ENCODE results near the gene CLSTN2.

GRCh38 chr3:140122183-140122582 lies 187.2 kb downstream of the CLSTN2 start:
- no peak for TF ChIP-seq SP1 (IDR thresholded peaks at IDR 0.05)
- no peak for TF ChIP-seq SUZ12 (IDR thresholded peaks at IDR 0.05)
- no peak for TF ChIP-seq FOXA1 (IDR thresholded peaks at IDR 0.05)
- no peak for TF ChIP-seq ZNF384 (IDR thresholded peaks at IDR 0.05)
- TF ChIP-seq HDGF (IDR thresholded peaks at IDR 0.05; ENCODE audit: borderline replicate concordance), result no peak
- no peak for TF ChIP-seq NFRKB (IDR thresholded peaks at IDR 0.05)
- no peak for TF ChIP-seq L3MBTL2 (conservative IDR thresholded peaks at IDR 0.05)
- TF ChIP-seq LEF1 (IDR thresholded peaks at IDR 0.05; ENCODE audit: borderline replicate concordance), result no peak
- no peak for TF ChIP-seq BHLHE40 (IDR thresholded peaks at IDR 0.05; ENCODE audit: borderline replicate concordance)
- TF ChIP-seq ELF4 (IDR thresholded peaks at IDR 0.05), result no peak
- TF ChIP-seq FOXM1 (IDR thresholded peaks at IDR 0.05; ENCODE audit: borderline replicate concordance), result no peak
- no peak for TF ChIP-seq TARDBP (IDR thresholded peaks at IDR 0.05)
- TF ChIP-seq FOXK2 (IDR thresholded peaks at IDR 0.05), result no peak
- TF ChIP-seq ARNT (IDR thresholded peaks at IDR 0.05), result no peak

All from HEK293T (cell line).